HL-60/S4 (cell line): ENCODE data around the gene TMEM242.
"Not testable (repeated sequence)": the region's sequence is repeated elsewhere in the genome, so short reads cannot be mapped to it uniquely, and the experiment has no call there.

Experiments
- in situ Hi-C: fragments of 300-500 bp; cut with MboI; formaldehyde crosslinking; loops from 2 replicates; pipeline ENCODE4 v1.14.3; 2022; ENCODE audit warnings: low sequenced_read_pairs

TMEM242 gene

DNA sequence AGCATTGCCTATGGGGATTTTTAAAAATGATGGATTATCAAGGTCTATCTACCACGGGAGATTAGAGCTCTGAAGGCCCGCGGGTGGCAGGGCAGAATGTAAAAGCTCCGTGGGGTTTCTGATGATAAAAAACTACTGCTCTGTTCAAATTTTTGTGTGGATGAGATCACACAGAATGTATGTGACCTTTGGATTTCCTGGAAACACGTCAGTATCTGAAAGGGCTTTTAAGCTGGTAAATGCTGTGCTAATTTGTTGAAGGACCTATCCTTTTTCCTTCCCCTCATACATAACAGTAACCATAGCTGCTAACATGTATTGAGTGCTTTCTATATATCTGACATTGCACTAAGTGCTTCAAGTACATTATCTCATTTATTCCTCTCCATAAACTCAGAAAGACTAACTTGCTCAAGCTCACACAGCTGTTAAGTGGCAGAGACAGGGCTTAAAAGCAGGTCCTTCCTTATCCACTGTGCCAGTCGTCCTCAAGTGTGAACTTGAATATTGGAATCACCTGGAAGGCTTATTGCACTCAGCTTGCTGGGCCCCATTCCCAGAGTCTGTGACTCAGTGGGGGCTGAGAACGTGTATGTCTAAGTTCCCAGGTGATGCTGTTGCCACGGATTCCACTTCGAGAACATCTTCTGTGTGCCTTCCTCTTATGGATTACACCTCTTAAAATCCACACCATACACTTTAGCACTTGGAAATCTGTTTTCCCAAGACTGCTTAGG lies 1.9 kb upstream of the TMEM242 start:
- in situ Hi-C loops = no loop called here

DNA sequence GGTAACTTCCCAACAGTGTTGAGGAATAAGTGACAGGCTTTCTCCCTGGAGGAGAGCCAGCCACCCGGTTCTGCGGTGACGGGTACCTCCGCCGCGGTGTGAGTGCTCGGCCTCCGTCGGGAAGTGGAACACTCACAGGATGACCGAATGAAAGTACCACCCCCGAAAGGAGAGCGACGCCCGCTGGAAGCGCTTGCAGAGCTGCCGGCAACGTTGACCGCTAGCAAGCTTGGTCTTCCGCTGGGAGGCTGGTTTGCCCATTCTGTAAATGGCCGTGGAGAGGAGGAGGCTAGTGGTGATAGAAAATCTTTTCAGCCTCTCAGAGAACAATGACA lies 614 bp upstream of the TMEM242 start:
- in situ Hi-C loops = no loop called here

- in situ Hi-C loops = no loop called here
Measured at GRCh38 chr6:157322792-157323254, 496 bp downstream of the TMEM242 start.

- in situ Hi-C loops = no loop called here
Measured at GRCh38 chr6:157316871-157317814, 6.2 kb downstream of the TMEM242 start.

DNA sequence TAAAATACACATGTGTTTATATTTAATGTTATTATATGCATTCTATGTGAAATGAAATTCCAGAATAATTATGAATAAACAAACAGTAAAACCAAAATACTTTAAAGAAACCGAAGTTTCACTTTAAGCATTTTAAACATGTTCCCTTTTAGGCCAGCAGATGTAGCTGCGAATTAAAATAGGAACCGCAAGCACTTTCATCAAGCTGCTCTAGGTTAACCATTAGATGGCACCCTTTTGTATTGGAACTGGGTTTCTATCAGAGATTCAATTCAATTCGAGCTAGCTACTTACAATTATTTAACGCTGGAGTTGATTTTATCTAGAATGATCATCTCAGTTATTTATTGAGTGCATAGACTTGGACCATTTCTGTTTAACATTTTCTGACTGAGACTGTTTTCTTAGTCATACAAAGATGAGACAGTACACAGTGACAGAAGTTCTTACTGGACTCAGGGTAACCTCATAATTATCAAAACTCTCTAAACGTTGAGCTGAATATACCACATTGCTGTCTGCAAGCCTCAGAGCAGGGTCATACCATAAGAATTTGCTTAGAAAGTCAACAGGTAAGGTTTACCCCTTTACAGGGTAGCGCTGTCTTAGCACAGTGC lies 8.5 kb downstream of the TMEM242 start:
- in situ Hi-C loops = no loop called here

GRCh38 chr6:157313531-157314467 lies 9.5 kb downstream of the TMEM242 start:
- in situ Hi-C loops = no loop called here

DNA sequence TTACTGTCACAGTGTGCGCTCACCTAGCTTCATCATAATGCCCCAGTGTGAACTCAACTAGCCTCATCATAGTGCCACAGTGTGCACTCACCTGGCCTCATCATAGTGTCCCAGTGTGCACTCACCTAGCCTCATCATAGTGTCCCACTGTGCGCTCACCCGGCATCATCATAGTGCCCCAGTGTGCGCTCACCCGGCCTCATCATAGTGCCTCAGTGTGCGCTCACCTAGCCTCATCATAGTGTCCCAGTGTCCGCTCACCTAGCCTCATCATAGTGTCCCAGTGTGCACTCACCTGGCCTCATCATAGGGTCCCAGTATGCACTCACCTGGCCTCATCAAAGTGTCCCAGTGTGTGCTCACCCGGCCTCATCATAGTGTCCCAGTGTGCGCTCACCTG lies 10.6 kb downstream of the TMEM242 start:
- in situ Hi-C loops = no loop called here

GRCh38 chr6:157310693-157311092 lies 12.6 kb downstream of the TMEM242 start:
- in situ Hi-C loops = not testable (repeated sequence)

- in situ Hi-C loops = no loop called here
Measured at GRCh38 chr6:157307661-157308060, 15.7 kb downstream of the TMEM242 start.

GRCh38 chr6:157305670-157306653 lies 17.4 kb downstream of the TMEM242 start:
- in situ Hi-C loops = no loop called here

GRCh38 chr6:157304899-157305663 lies 18.2 kb downstream of the TMEM242 start:
- in situ Hi-C loops = no loop called here

DNA sequence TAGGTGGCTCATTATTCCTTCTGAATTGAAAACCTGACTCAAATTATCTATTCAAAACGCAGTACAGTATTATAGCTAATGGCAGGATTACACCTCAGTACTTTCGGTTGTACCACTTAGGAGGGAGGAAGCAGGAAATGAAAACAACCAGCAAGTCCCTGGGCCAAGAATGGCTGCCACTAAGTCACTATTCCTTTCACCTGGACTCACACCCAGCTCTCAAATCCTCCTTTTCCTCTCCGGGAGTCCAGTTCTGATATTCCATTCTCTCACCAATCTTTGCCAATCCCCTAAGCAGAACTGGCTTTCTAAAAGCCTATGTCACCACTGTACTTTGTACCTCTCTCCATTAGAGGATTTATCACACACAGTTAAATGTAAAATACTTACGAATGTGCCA lies 20.6 kb downstream of the TMEM242 start:
- in situ Hi-C loops = no loop called here

DNA sequence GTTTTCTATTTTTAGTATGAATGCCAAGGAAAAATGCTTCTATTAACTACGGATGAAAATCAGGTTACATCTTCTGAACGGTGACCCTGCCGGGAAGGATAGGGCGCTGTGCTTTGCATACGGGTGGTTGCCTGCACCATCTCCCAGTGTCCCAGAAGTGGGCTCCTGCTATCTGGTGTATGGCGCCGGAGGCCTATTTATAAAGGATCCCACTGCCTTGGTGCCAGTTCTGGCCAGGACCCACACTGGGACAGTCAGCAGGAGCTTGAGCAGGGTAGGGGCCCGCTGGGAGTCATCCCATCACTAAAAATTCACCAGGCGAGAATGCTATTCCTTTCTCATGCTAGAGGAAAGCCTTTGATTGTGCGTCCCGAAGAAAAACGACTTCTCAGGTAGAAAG lies 22.9 kb downstream of the TMEM242 start:
- in situ Hi-C loops = no loop called here

GRCh38 chr6:157300006-157300405 lies 23.3 kb downstream of the TMEM242 start:
- in situ Hi-C loops = no loop called here

DNA sequence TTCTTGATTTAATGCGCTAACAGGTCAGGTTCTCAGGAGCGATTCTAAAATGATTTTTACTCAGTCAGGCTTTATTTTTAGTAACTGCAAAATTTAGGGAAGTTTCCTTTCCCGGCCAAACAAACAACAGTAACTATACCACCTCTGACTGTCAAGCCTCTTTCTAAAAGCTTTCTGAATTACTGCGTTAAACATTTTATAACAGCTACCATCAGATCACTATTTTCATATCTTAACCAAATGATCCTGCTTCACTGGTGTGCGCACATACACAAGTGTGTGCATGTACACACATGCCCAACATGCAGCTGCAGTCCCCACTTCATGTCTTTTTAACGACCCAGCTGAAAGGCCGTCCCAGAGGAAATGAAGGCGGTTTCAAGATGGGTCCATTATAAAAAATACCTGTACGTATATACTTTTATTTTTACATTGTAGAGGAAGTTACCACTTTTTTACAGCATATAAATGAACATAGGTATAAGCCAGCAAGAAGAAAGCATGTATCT lies 25.0 kb downstream of the TMEM242 start:
- in situ Hi-C loops = no loop called here

DNA sequence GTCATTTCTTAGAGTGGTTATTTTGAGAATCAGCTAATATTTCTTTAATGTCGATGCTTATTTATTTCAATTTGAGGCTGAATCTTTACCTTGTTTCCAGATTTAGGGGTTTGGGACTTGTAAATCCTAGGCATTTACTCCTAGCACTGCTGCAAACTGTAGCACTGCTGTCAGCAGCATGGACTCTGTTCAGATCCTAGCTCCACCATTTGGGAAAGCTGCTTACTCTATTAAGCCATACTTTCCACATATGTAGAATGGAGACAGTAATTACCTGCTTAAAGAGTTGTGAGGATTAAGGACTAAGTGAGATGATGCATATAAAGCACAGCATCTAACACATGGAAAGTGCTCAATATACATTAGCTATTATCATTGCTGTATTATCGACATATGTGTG lies 28.7 kb downstream of the TMEM242 start:
- in situ Hi-C loops = no loop called here

- in situ Hi-C loops = no loop called here
Measured at GRCh38 chr6:157293780-157294179, 29.5 kb downstream of the TMEM242 start.

DNA sequence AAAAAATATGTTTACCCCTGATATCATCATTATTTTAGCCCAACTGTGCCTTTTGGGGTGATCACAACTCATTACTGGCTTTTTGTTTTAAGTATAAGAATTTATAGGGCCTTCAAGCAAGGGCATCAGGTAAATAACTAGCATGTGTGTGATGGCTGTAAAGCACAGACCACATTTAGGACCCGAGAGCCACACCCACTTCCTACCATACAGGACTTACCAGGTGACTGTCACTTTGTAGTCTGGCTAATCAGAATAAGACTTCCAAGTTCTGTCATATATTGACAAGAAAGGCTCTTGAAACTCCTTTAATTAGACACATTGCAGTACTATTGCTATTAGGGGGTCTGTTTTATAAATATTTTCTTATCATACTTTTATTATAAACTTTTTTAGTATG lies 31.1 kb downstream of the TMEM242 start:
- in situ Hi-C loops = no loop called here
